Esophagus squamous epithelium (tissue), 5 donors: ENCODE measurements around the gene RPL35. TPM values are rescaled to one million over a fixed set of nuclear protein-coding genes. Genes with fewer than 3 reads are reported as not detected.
A peak's percentile ranks its signal among the peaks of the same experiment; 100 is the strongest.

Experiments used
- DNase-seq: peaks from one replicate; lab custom pipeline; 2025; lab: John Stamatoyannopoulos, UW
- H3K27ac ChIP-seq, 4 donors: fragments of 200-600 bp; sonication (generic); one replicate each; pipeline ENCODE4 v1.5.1; 2016 to 2019; ENCODE audit warnings: mild to moderate bottlenecking in 1 of 4
- H3K27me3 ChIP-seq, 4 donors: fragments of 200-600 bp; sonication (generic); 1 replicate in 3 of 4; 2 replicates in 1 of 4; pipeline versions ENCODE4 v1.5.1 to v1.6.0; 2017 to 2021; ENCODE audit warnings: antibody characterized with exemption in 1 of 4
- H3K36me3 ChIP-seq, 3 donors: fragments of 200-600 bp; sonication (generic); one replicate each; pipeline ENCODE4 v1.5.1; 2016 to 2019
- H3K4me1 ChIP-seq, 3 donors: fragments of 200-600 bp; sonication (generic); one replicate each; pipeline ENCODE4 v1.5.1; 2017 to 2019
- H3K4me3 ChIP-seq, 4 donors: fragments of 200-600 bp; sonication (generic); 1 replicate in 3 of 4; 2 replicates in 1 of 4; pipeline ENCODE4 v1.5.1; 2016 to 2019; ENCODE audit warnings: mild to moderate bottlenecking in 2 of 4, moderate library complexity in 1 of 4
- H3K9me3 ChIP-seq, 3 donors: fragments of 200-600 bp; sonication (generic); one replicate each; pipeline ENCODE4 v1.5.1; 2016 to 2019
- CTCF ChIP-seq, 6 experiments: fragments of 450-650 bp in 4 of 6; fragments of 200-600 bp in 2 of 6; sonication (generic) in 2 of 6; IDR thresholded peaks; one replicate each; pipeline ENCODE4 v1.5.1; 2016 to 2019; ENCODE audit warnings: antibody characterized with exemption in 6 of 6, mild to moderate bottlenecking in 4 of 6, moderate library complexity in 4 of 6
- POLR2A ChIP-seq, 4 donors: fragments of 450-650 bp; IDR thresholded peaks; one replicate each; pipeline ENCODE4 v1.6.1; 2017; ENCODE audit warnings: antibody characterized with exemption in 4 of 4, mild to moderate bottlenecking in 4 of 4, moderate library complexity in 3 of 4
- WGBS, 2 donors: methylation state at CpG; one replicate each; pipeline ENCODE4 v1.1.5; 2018; 5-methylcytosine and 5-hydroxymethylcytosine counted together
- intact Hi-C: fragments of 100-400 bp; cut with DNase I; formaldehyde crosslinking; loops from one replicate; pipeline ENCODE4 v1.15.0; 2022
- total RNA-seq, 4 donors: library from RNA; depleted of rRNA; stranded (reverse); fragments of >200 nt; gene quantifications; one replicate each; pipeline ENCODE4 v1.1.0, GENCODE V29; 2016
- donor health status: DM: yes; HTN: yes; CAD: no.

RPL35 gene
- total RNA-seq, 4 donors from 2014 or later, result 2,345 to 3,186 (median 2,827) TPM

DNA sequence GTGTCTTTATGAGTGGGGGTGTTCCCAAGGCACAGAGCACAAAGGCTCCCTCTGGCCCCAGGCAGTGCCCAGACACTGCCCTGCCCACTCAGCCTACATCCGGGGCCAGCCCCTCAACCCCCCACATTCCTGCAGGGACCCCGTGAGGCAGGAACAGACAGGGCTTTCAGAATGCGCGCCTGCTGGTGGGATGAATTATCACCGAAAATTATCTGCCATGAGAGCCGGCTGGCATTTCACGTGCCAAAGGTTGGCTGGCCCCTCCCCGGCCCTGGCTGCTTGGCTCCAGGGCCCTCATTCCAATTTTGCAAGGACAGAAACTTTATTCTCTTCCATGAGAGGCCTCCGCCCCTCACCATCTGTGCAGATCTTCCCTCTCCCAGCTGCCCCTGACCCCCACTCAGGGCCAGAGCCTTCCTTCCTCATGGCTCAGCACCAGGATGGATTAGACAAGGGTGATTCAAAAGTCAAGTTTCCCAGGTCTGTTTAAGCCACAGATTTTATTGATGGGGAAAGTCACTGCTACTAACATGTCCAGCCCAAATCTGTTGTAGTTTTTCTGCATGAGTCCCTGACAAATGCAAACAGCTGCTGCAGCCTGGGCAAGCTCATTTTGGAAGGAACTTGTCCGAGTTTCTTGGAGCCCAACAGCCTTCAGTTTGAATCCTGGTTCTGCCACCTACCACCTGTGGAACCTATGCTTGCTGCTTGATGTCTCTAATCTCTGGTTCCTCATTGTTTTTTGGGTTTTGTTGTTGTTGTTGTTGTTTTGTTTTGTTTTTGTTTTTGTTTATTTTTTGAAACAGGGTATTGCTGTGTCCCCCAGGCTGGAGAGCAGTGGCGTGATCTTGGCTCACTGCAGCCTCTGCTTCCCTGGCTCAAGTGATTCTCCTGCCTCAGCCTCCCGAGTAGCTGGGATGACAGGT lies 40.8 kb downstream of the RPL35 start:
- Histone ChIP-seq H3K4me3 (no peak overlapping the region), H3K27ac (peak overlapping the region; percentile 17 to 94 (median 71)), H3K9me3 (no peaks in the 10 kb centered on the region), H3K27me3 (no peaks in the 10 kb centered on the region), H3K4me1 (peaks cover 22 to 51% (median 28%) of the 10 kb centered on the region in 3 donors), H3K36me3 (no peaks in the 10 kb centered on the region)
- TF ChIP-seq CTCF (IDR thresholded peaks at IDR 0.05), result peak in 2 of 6 experiments; percentile 4 to 44
- TF ChIP-seq POLR2A (IDR thresholded peaks at IDR 0.05), result no peak
- no peak for DNase-seq
- WGBS, 2 donors, result 58 to 60% methylated on average over 3 to 5 of the region's 12 CpGs
- intact Hi-C loops, result no loop called here

DNA sequence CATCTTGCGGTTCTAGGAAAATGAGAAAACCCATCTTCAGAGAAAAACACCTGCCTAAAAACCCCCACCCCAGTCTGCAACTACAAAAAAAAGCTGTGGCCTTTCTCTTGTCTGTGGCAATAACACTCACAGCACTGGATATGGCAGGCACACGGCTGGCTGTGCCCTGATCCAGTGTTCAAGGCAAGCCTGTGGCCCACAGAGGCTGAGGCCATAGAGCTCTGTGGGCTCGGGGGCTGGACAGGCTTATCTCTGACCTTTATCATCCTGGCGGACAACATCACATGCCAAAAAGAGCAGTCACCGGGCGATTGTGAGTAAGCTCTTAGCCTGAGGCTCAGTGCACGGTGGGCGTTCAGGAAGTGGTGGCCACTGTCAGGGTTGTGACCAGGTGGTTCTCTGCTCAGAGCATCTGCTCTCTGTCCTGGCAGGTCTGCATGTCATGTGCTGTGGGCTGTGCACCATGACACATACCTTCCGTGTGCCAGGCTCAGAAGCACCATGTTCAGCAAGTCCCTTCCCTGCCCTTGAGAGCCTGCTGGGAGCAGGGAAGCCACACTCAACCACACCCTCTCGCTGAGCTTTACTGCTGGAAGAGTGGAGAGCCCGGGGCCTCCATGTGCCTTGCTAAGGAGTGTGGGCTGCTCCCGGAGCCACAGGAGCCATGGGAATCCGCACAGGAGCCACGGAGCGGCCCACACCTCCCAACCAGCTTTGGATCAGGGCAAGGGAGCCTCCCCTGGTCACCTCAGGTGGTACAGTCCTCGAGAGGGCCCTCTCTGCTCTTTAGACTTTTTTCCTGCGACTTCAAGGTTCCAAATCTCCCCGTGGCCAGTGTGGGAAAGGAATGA lies 43.1 kb downstream of the RPL35 start:
- TF ChIP-seq POLR2A (IDR thresholded peaks at IDR 0.05) (peak in 1 of 4 donors; percentile 16), CTCF (IDR thresholded peaks at IDR 0.05) (no peak)
- Histone ChIP-seq H3K9me3 (no peaks in the 10 kb centered on the region), H3K4me3 (peak overlapping the region in 1 of 4 donors; percentile 15), H3K36me3 (no peaks in the 10 kb centered on the region), H3K27ac (peak overlapping the region; percentile 84 to 94 (median 86)), H3K27me3 (no peaks in the 10 kb centered on the region), H3K4me1 (peaks cover 22 to 67% (median 33%) of the 10 kb centered on the region in 3 donors)
- intact Hi-C loops, result no loop called here
- no peak for DNase-seq
- 30 to 64% methylated on average over 12 to 13 of the region's 18 CpGs for WGBS, 2 donors

- WGBS, 2 donors, result 84 to 88% methylated on average over 5 of the region's 5 CpGs
- H3K27me3 ChIP-seq, result no peaks in the 10 kb centered on the region
- no peak overlapping the region for H3K27ac ChIP-seq
- no peaks in the 10 kb centered on the region for H3K36me3 ChIP-seq
- DNase-seq, result no peak
- H3K4me3 ChIP-seq, result no peak overlapping the region
- no peaks in the 10 kb centered on the region for H3K9me3 ChIP-seq
- TF ChIP-seq CTCF (IDR thresholded peaks at IDR 0.05) (no peak), POLR2A (IDR thresholded peaks at IDR 0.05) (no peak)
- intact Hi-C loops, result no loop called here
- H3K4me1 ChIP-seq, result peaks cover 20 to 84% (median 45%) of the 10 kb centered on the region in 3 donors
Measured at GRCh38 chr9:124815601-124816000, 46.2 kb downstream of the RPL35 start.

GRCh38 chr9:124814164-124814535 lies 47.6 kb downstream of the RPL35 start:
- 51 to 56% methylated on average over 3 of the region's 5 CpGs for WGBS, 2 donors
- Histone ChIP-seq H3K4me1 (peaks cover 18 to 75% (median 44%) of the 10 kb centered on the region in 3 donors), H3K36me3 (peaks cover 0 to 12% (median 0%) of the 10 kb centered on the region in 3 donors), H3K4me3 (no peak overlapping the region), H3K9me3 (no peaks in the 10 kb centered on the region), H3K27me3 (no peaks in the 10 kb centered on the region), H3K27ac (peak overlapping the region; percentile 15 to 75 (median 68))
- TF ChIP-seq POLR2A (IDR thresholded peaks at IDR 0.05), result no peak
- no peak for TF ChIP-seq CTCF (IDR thresholded peaks at IDR 0.05)
- no peak for DNase-seq
- intact Hi-C loops, result no loop called here
